ENCODE results near the gene PCYT1A. TPM values are rescaled to one million over a fixed set of nuclear protein-coding genes. Genes with fewer than 3 reads are reported as not detected.

Gene PCYT1A
- total RNA-seq, 1 donor: 110 TPM

DNA sequence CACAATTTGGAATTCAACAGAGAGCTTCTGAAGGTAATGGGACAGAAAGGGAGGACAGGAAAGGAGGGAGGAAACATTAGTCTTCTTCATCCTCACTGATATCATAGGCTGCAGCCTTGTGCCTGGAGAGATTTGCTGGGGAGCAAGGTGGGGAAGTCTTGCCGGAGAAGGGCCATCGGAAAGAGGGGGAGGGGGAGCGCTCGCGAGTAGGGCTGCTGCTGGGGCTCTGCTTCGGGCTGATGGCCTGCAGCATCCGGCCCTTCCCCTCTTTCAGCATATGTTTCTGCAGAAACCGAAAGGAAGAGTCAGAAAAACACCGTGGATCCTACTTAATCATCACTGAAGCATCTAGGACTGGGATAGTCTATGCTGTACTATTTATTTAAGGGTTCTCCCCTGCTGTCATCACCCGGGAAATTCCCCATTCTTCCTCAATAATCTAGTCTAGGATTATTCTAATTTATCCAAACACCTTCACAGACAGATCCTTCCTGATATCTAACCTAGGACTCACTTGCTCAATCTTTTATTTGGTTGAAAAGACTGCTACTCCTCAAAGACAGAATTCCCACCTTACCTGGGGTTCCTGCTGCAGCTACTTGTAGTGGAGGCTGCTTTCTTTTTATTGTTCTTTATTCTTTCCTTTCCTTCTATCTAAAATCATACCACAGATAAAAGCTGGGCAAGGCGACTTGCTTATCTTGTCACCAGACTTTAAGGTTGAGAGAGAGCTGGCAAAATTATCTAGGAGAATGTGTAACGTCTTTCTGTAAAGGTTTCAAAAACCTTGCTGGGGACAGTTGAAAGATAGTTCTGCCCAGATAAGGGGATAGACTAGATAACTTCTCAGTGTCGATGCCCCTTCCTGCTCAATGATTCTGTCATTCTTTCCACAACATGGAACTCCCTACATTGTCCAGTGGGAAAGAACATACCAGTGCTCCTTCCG lies 48.6 kb downstream of the PCYT1A start:
- no peak overlapping the region for H3K4me3 ChIP-seq (ENCODE audit: low read depth, low read length)
- no peak for DNase-seq (ENCODE audit: low read depth)
- TF ChIP-seq, protein P1, sequence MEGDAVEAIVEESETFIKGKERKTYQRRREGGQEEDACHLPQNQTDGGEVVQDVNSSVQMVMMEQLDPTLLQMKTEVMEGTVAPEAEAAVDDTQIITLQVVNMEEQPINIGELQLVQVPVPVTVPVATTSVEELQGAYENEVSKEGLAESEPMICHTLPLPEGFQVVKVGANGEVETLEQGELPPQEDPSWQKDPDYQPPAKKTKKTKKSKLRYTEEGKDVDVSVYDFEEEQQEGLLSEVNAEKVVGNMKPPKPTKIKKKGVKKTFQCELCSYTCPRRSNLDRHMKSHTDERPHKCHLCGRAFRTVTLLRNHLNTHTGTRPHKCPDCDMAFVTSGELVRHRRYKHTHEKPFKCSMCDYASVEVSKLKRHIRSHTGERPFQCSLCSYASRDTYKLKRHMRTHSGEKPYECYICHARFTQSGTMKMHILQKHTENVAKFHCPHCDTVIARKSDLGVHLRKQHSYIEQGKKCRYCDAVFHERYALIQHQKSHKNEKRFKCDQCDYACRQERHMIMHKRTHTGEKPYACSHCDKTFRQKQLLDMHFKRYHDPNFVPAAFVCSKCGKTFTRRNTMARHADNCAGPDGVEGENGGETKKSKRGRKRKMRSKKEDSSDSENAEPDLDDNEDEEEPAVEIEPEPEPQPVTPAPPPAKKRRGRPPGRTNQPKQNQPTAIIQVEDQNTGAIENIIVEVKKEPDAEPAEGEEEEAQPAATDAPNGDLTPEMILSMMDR (IDR thresholded peaks at IDR 0.05; ENCODE audit: insufficient read depth, low read depth, low read length): no peak

DNA sequence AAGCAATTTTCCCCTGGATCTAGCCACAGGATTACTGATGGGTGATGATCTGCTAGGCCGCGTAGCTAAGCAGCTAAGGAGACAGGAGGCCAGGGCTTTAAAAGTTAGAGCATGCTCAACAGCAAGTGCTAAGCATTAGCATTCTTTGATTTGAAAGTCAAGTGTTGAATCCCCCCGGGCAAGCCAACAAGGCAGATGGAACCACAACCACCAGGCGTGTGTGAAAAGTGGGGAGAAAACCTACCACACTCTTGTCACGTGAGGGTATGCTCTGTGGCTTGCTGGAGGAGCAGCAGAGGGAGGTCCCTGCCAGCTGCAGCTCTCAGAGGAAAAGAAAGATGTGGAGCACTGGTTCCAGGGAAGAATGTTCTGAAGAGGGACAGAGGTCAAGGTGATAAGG lies 50.3 kb downstream of the PCYT1A start:
- DNase-seq (ENCODE audit: low read depth): no peak

DNA sequence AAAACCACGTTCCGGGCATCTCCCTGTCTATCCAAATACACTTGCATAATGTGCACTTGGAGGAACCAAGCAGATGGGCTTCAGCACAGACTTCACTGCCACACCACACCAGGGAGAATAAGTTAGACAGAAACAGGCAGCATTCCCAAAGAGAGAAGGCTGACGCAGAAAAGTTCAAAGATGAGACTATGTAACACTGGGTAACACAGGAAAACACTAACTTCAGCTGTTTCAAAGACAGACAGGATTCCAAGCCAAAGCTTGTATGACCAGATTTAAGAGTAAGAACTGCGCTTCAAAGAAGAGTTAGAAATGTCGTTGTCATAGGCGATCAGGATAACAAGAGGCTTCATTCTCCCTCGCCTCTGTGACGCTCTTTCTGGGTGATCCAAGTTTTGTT lies 51.3 kb downstream of the PCYT1A start:
- TF ChIP-seq, protein P1 (IDR thresholded peaks at IDR 0.05; ENCODE audit: insufficient read depth, low read depth, low read length): no peak
- no peak overlapping the region for H3K4me3 ChIP-seq (ENCODE audit: low read depth, low read length)
- DNase-seq (ENCODE audit: low read depth): no peak

More for the DNA sequence above, 50.3 kb downstream of the PCYT1A start:
- TF ChIP-seq, protein P1 (IDR thresholded peaks at IDR 0.05; ENCODE audit: insufficient read depth, low read depth, low read length): no peak
- no peak overlapping the region for H3K4me3 ChIP-seq (ENCODE audit: low read depth, low read length)

GRCh38 chr3:196235452-196236122 lies 51.9 kb downstream of the PCYT1A start:
- TF ChIP-seq, protein P1 (IDR thresholded peaks at IDR 0.05; ENCODE audit: insufficient read depth, low read depth, low read length): no peak
- DNase-seq (ENCODE audit: low read depth): peak; percentile 42
- H3K4me3 ChIP-seq (ENCODE audit: low read depth, low read length): no peak overlapping the region

DNA sequence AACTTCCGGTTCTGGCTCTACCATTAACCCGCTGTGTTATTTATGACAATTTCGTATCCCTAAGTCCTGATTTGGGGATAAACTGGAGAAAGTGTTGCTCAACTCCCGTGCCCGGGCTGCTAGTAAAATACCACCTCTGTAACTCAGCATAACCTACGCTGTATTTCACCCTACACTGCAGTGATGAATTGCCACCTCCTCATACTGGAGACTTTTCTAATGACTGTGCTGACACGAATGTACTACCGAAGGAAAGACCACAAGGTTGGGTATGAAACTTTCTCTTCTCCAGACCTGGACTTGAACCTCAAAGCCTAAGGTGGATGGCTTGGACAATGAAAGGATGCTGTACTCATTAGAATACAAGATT lies 54.7 kb downstream of the PCYT1A start:
- TF ChIP-seq, protein P1 (IDR thresholded peaks at IDR 0.05; ENCODE audit: insufficient read depth, low read depth, low read length): no peak
- DNase-seq (ENCODE audit: low read depth): no peak
- no peak overlapping the region for H3K4me3 ChIP-seq (ENCODE audit: low read depth, low read length)

DNA sequence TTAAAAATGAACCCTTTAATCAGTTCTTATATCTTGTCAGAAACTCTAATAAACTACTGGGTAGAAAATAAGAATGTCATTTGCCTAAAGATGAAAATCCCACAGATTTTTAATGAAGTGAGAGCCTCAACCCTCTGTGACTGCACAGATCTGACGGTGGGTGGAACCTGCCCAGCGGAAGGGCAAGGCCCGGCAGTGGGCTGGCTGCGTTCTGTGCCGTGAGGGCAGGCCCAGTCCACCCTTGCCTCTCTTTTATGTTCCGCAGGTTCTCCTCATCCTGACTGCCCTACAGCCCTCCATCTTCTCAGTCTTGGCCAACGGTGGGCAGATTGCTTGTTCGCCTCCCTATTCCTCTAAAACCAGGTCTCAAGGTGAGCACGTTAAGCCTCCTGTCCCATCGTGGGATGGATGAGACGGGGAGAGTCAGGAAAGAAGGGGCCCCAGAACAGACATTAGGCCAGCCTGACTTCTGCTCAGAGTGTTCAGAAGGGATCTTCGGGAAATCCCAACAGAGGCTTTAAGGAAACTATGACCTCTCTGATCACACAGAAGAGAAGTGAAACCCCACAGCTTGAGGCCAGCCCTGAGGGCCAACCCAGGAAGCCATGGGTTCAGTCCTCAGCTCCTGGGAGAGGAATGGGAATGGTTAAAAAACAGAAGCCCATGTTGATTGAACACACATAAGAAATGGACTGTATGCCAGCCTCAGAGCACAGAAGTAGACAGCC lies 55.2 kb downstream of the PCYT1A start:
- TF ChIP-seq, protein P1 (IDR thresholded peaks at IDR 0.05; ENCODE audit: insufficient read depth, low read depth, low read length): no peak
- DNase-seq (ENCODE audit: low read depth): no peak
- no peak overlapping the region for H3K4me3 ChIP-seq (ENCODE audit: low read depth, low read length)

Data from fibroblast of villous mesenchyme (primary cell).